Stimulated activated CD4-positive, alpha-beta T cell treated with anti-CD3 and anti-CD28 coated beads, TNF-alpha, amount 100 ng/mL, for 48 hours (primary cell): ENCODE data around the gene S100A2.

Experiments
- DNase-seq, 3 donors: peaks; one replicate each; pipeline ENCODE4 v3.0.0-alpha.2; 2020; ENCODE audit warnings: low read depth in 3 of 3

Gene S100A2

GRCh38 chr1:153565529-153566374, at the start of gene S100A2:
Gene S100A2, minus strand, starts transcription at chr1:153565844. Its CDS starts 1,967 bp downstream, at chr1:153563877.
- peak in 1 of 3 donors; percentile 52 for DNase-seq

DNA sequence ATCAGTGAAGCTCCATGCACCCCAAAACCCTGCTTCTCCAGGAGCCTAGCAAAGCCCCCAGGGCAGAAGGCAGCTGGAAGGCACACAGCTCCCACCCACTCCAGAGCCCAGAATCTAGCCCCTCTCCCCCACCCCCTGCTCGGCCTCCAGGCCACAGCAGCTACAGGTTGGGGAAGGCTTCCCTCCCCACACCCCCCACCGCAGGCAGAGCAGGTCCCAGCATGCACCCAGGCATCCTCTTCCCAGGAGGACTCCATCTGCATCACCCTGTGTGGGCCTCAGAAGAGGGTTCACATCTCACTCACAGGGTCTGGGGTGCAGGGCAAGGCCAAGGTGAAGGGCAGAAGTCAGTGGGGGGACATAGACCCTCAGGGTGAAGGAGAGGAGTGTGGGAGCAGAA, 49.8 kb upstream of the S100A2 start:
- DNase-seq, result no peak

GRCh38 chr1:153614906-153615305, 49.3 kb upstream of the S100A2 start:
- DNase-seq, result no peak

DNA sequence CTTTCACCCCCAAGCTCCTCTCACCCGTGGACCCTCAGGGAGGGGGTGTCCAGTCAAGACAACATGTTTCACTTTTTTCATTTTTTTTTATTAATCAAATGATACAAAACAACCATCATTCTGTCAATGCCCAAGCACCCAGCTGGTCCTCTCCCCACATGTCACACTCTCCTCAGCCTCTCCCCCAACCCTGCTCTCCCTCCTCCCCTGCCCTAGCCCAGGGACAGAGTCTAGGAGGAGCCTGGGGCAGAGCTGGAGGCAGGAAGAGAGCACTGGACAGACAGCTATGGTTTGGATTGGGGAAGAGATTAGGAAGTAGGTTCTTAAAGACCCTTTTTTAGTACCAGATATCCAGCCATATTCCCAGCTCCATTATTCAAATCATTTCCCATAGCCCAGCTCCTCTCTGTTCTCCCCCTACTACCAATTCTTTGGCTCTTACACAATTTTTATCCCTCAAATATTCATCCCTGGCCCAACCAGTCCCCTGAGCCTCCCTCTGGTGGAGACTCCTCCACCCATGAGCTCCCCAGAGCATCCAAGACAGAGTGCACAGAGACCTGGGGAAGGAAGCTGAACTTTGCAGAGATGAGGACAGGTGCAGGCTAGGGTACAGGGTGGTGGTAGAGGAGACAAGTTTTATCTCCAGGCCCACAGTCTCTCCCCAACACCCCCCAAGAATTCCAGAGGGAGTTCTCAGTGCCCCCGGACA, 48.7 kb upstream of the S100A2 start:
- DNase-seq, result no peak

DNA sequence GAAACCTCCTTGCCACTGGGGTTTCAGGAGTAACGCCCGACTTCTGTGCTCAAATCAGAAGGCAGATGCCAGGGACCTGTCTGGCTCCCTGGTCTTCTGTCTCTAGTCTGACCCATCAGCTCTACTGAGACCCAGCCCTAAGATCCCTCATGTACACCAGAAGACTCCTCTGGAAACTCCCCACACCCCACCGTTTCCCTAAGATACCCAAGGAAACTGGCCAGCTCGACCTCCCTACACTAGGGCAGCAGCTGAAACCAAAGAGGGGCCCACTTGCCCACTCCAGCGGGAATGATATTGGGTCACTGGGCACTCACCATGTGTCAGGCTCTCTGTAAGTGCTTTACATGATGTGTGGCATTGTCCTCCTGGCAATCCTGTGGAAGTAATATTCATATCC, 47.8 kb upstream of the S100A2 start:
- DNase-seq, result no peak

DNA sequence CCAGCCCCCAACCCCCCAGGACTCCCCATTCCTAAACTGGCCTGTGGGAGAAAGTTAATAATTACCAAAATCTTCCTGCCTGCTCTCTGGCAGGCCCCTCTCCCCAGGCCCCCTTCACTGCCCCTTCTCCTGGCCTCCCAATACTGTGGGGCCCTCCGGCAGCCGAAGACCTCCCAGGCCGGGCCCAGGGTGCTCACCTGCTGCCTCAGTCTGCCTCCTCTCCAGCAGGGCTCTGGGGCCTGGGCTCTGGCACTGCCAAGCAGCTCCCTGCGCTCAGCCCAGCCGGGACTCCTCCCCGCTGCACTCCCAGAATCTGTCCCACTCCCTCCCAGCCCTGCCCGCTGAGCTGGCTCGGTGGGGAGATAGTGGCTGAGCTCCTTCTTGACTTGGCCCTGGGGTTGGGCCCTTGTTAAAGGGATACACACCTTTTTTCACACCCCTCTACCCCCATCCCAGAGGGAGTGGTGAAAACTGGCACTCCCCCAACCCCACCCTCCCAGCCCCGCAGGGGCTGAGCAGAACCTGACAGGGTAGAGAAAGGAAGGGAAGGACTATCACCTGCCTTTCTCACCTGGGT, 47.2 kb upstream of the S100A2 start, which contains the start of gene S100A16:
Gene S100A16, minus strand, starts transcription at position 383 of the 577 bp plus-strand sequence. CDS start 4,986 bp downstream, outside the sequence.
- DNase-seq, result no peak

- DNase-seq, result no peak
Observed at GRCh38 chr1:153612111-153612754, 46.6 kb upstream of the S100A2 start.

GRCh38 chr1:153611356-153611755, 45.7 kb upstream of the S100A2 start:
- DNase-seq, result no peak

- DNase-seq, result no peak
Observed at GRCh38 chr1:153610811-153611301, 45.2 kb upstream of the S100A2 start.

DNA sequence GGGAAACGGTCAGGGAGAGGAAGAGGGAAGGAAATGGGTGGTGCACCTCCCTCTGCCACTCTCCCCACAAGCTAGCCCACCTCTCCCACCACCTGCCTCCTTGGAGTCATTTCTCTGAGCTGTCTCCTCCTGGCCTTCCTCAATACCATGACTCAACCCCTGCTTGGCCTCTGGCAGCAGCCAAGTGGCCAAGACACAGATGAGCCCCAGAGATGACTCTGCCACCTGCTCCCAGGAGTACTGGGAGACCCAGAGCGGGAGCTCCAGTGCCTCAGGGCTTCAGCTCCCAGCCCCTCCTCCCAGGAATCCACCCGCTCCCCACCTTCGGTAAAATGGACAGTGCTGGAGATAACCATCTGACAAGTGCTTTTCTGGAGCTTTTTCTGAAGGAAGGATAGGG, 44.7 kb upstream of the S100A2 start:
- no peak for DNase-seq

GRCh38 chr1:153609585-153609907, 43.9 kb upstream of the S100A2 start:
- no peak for DNase-seq

- no peak for DNase-seq
Observed at GRCh38 chr1:153608742-153609584, 43.3 kb upstream of the S100A2 start.

DNA sequence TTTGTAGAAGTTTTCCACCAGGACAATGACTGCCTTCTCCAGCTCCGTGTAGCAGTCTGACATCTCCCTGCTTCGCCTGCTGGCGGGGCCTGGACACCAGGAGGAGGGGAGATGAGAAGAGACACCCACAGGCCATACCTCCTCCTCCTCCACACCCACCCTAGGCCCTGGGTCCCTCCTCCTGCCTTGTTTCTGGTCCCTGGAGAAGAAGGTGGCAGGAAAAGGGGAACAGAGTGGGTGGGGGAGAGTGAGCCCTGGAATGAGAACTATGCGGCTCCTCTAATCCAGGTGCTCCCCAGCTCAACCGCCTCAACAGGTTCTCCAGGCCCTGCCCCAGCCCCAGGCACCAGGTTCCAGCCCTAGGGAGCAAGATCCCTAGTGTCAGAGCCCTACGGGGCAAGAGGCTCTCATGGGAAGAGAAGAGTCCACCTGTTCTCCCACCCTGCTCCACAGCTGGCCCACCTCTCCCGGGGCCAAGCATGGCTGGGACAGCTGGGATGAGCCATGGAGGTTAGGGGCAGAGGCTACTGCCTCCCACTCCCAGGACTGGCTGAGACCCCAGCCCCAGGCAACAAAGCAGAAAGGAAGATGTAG, 42.5 kb upstream of the S100A2 start:
- no peak for DNase-seq

GRCh38 chr1:153607381-153607780, 41.7 kb upstream of the S100A2 start:
- DNase-seq, result no peak

GRCh38 chr1:153606194-153606593, 40.5 kb upstream of the S100A2 start:
- DNase-seq, result no peak

DNA sequence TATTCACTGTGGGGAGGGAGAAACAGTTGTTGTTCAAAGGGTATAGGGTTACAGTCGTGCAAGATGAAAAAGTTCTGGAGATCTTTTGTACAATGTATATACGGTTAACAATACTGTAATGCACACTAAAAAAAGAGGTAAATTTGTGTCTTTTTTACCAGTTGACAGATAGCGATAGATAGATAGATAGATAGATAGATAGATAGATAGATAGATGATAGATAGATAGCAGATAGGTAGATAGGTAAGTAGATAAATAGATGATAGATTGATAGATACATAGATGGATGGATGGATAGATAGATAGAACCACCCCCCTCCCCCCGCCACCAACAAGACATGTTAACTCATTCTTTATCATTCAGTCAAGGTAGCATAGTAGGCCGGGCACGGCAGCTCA, 37.1 kb upstream of the S100A2 start:
- DNase-seq, result no peak

DNA sequence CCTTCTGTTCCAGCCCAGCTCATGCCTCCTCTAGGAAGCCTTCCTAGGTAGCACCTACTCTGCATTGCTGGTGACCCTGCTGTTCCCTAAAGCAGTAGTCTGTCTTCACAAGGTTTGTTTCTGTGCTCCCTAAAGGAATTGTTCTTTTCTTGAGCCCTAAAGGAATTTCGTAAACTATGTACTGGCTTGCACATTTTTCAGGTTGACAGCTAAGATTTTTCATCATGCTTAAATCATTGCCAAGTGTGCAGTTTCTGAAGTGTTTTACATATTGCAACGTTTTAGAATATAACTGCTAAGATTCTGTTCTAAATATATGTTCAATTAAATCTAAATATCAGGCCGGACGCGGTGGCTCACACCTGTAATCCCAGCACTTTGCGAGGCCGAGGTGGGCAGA, 34.2 kb upstream of the S100A2 start:
- no peak for DNase-seq

- peak in 1 of 3 donors; percentile 0 for DNase-seq
Observed at GRCh38 chr1:153598309-153599172, 32.9 kb upstream of the S100A2 start.

DNA sequence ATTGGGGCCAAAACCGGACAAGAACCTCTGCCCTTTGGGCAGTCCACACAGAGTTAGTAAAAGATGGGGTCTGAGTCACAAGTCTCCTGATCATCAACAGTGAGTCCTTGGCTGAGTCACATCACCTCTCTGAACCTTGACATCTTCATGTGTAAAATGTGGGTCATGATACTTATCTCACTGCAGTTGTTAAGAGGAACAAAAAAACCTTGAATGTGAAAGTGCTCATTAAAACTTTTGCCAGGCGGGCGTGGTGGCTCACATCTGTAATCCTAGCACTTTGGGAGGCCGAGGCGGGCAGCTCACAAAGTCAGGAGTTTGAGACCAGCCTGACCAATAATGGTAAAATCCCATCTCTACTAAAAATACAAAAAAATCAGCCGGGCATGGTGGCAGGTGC, 31.6 kb upstream of the S100A2 start:
- DNase-seq, result peak in 1 of 3 donors; percentile 22

- DNase-seq, result no peak
Observed at GRCh38 chr1:153592748-153593147, 27.1 kb upstream of the S100A2 start.
